SH-SY5Y (cell line): ENCODE data around the gene PTS.

Experiments used
- GATA2 ChIP-seq: IDR thresholded peaks from 2 replicates; pipeline ENCODE4 v1.6.1; 2011; ENCODE audit warnings: mild to moderate bottlenecking, low read depth, low read length
- GATA3 ChIP-seq: IDR thresholded peaks from 2 replicates; pipeline ENCODE4 v1.6.1; 2011; ENCODE audit warnings: low read depth, mild to moderate bottlenecking, low read length, moderate library complexity

The PTS gene

GRCh38 chr11:112266410-112266778, 40.2 kb downstream of the PTS start:
- TF ChIP-seq GATA3 (no peak), GATA2 (no peak)

- TF ChIP-seq GATA3 = no peak
Observed at GRCh38 chr11:112267188-112267591, 41.0 kb downstream of the PTS start.

GRCh38 chr11:112268406-112268805, 42.2 kb downstream of the PTS start:
- TF ChIP-seq GATA2 = no peak

GRCh38 chr11:112269139-112269538, 42.9 kb downstream of the PTS start:
- TF ChIP-seq GATA3 (no peak), GATA2 (no peak)

- TF ChIP-seq GATA2 = no peak
Observed at GRCh38 chr11:112270551-112271180, 44.4 kb downstream of the PTS start.

- TF ChIP-seq GATA2 = no peak
- TF ChIP-seq GATA3 = no peak
Observed at GRCh38 chr11:112271242-112271641, 45.0 kb downstream of the PTS start.

- TF ChIP-seq GATA3 = no peak
- TF ChIP-seq GATA2 = no peak
Observed at GRCh38 chr11:112273066-112273465, 46.8 kb downstream of the PTS start.

GRCh38 chr11:112274007-112274783, 48.0 kb downstream of the PTS start:
- TF ChIP-seq GATA2 (no peak), GATA3 (no peak)

GRCh38 chr11:112277029-112277428, 50.8 kb downstream of the PTS start:
- TF ChIP-seq GATA3 (no peak), GATA2 (no peak)

GRCh38 chr11:112277941-112278340, 51.7 kb downstream of the PTS start:
- no peak for TF ChIP-seq GATA3
- TF ChIP-seq GATA2 = no peak

- TF ChIP-seq GATA2 (no peak), GATA3 (no peak)
Observed at GRCh38 chr11:112278803-112279202, 52.6 kb downstream of the PTS start.

- TF ChIP-seq GATA3 (no peak), GATA2 (no peak)
Observed at GRCh38 chr11:112279901-112280267, 53.7 kb downstream of the PTS start.

- TF ChIP-seq GATA3 (no peak), GATA2 (no peak)
Observed at GRCh38 chr11:112280268-112281126, 54.3 kb downstream of the PTS start.

GRCh38 chr11:112281726-112282125, 55.5 kb downstream of the PTS start:
- TF ChIP-seq GATA3 (no peak), GATA2 (no peak)
